Measurements from ENCODE around the gene ATP11A.
"Not testable (repeated sequence)": the region's sequence is repeated elsewhere in the genome, so short reads cannot be mapped to it uniquely, and the experiment has no call there.

ATP11A gene

DNA sequence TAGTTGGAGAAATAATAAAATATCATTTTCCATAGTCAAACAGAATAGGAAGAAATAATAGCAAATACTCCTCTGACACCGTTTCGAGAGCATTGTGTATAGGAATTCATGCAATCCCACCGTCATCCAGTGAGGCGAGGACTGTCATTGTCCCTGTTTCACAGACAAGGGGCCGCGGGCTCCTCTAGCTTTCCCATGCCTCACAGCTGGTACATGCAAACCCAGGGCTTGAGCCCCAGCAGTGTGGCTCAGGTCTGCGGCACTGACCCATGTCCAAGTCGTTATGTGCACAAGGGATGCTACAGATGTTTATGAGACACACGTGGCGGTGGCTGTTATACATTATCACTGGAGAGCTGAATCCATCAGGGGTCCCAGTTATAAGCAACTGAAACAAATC lies 18.5 kb upstream of the ATP11A start:
- DNase-seq = no peak

DNA sequence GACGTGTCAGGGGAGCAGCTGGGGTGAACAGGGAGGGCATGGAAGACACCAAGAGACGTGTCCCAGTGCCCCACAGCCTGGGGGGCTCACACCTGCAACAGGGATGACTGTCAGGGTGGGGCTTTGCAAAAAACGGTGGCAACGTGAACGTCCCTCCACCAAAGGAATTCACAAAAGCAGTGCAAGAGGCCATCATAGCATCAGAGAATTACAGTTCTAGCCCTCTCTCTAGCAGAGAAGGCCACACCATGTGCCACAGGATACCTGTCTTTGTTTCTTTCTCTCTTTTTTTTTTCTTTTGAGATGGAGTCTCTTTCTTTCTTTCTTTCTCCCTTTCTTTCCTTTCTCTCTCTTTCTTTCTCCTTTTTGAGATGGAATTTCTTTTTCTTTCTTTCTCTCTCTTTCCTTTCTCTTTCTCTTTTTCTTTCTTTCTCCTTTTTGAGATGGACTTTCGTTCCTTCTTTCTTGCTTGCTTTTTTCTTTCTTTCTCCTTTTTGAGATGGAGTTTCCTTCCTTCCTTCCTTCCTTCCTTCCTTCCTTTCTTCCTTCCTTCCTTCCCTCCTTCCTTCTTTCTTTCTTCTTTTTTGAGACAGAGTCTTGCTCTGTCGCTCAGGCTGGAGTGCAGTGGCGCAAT lies 17.1 kb upstream of the ATP11A start:
- no peak for DNase-seq

DNA sequence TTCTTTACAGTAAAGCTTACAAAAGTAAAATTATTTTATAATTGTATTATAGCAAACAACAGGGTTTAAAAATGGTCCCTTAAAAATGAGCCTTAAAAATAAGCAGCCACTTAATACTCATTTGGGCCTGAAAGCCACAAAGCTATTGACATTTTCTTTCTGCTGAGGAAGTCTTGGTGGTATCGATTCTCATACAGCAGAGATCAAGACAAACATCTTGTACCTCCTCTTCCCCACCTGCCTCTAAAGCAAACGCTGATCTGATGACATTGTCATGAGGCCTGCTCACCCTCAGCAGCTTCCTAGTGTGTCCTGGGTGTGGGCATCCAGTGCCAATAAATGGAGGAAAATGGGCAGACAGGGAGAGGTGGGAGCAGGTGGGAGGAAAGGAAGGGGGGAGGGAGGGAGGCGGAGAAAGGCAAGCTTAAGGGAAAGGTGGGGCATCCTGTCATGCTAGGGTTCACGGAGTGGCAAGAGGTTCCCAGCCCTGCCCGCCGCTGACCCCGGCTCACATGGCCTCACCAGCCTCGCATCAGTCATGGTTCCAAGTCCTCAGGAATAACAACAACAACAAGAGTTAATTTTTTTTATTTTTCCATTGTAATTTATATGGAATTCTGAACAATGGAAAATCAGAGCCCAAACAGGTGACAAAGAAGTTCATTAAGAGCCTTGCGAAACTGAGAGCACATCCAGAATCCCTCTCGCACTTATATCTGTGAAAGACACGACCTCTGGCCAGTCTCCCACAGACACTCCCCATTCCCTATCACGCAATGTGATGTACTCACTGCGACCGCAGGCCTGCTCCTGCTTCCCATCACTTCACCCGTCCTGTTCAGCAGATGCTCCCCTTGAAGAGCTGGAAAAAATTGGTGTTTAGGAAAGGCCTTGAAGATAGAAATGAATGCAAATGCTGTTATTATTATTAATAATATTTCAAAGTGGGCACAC lies 15.1 kb upstream of the ATP11A start:
- DNase-seq = no peak

DNA sequence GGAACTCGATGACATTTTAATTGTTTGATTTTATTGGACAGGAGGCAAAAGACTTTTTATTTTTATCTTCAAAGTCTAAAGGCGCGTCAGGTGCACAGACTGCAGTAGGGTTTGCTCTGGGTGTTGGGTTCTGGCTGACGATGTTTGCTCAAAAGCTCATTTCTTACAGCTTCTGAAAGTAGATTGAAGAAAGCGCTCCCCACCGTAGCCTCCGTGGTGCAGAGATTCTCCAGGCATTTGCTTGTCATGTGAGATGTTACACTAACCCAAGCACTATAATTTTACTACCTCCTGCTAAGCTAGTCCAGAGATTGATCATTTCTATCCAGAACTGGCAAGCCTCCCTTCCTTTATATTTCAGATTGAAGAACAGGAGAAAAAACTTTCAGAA lies 14.5 kb upstream of the ATP11A start:
- DNase-seq = no peak

DNA sequence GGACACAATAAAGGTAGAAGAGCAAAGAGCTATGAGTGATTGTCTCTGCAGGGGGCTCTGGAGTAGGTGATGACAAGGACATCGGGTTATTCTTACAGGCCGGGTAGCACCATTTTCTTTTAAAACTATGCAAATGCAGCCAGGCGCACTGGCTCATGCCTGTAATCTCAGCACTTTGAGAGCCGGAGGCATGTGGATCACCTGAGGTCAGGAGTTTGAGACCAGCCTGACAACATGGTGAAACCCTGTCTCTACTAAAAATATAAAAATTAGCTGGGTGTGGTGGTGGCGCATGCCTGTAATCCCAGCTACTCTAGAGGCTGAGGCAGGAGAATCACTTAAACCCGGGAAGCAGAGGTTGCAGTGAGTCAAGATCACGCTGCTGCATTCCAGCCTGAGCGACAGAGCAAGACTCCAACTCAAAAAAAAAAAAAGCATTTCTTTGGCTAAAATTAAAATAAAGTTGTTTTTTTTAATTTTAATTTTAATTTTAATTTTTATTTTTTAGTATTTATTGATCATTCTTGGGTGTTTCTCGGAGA lies 12.3 kb upstream of the ATP11A start:
- DNase-seq = not testable (repeated sequence)

DNA sequence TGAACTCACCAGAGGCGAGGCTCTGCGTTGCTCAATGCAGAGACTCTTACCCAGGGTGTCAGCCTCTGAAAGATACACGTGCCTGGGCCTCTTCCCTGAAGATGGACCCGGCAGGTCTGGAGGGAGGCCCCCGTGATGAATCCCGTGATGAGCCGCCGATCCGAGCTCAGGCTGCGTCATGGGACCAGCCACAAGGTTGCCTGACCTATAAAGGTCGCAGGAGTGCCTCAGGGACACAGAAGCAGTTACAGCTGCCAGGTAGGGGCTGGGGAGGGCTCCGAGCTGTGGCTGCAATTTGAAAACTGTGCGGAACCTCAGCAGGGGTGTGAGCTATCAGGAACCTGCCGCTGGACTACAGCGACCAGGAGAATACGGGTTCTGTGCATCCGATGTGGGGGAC lies 10.5 kb upstream of the ATP11A start:
- DNase-seq = no peak

DNA sequence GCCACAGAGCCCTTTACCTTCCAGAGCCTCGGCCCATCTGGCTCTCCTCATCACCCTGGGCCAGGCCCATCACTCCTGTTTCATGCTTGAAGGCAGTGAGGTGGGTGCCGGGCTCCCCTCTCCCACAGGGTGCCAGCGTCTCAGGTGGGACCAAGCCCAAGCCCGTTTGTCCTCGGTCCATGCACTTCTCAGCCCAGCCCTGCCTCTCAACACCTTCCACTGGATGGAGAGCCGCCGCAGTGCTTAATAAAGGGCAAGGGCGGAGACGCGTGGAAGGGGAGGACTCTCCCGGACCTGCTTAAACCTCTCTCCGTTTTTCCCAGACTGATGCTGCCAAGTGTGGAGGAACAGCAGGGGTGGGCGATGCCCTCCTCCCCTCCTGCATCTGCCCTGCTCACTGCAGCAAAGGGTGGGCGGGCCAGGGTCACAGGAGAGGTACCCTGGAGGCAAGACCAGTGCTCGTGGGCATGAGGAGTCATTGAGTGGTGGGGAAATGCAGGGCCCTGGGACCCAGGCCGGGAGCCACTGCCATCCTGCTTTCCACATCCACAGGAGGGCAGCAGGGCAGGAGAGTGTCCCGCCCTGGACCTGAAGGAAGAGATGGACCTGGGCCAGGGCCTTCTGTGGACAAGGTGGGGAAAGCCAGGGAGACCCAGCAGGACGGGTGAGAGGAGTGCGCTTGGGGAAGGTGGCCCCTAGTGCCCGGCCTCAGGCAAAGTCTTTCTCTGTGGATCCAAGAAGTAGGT lies 9.7 kb upstream of the ATP11A start:
- DNase-seq = no peak

DNA sequence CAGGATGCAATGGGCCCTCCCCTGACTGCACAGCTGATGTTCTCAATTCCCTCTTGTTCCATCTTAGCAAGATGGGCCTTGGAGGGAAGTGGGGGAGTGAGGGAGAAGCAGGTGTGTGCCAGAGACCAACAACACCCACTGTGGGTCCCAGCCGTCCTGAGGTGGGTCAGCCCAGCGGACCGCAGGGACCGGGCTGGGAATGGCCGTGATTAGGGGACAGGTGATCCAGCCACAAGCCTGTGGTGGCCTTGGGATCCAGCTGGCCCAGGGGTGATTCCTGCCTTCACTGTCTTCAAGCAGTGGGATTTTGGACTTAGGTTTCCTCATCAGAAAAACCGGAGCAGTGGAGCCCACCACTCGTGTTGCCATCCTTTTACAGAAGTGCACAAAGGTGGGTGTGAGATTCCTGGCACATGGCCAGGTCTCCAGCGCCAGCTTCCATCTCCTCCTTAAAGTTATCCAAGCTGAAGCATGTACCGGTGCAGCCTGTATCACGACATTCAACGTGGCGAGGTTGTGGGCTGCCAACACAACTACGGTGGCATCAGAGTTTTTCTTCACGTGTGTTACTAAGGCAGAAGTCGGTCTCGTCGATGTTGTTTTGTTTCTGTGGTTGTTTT lies 9.0 kb upstream of the ATP11A start:
- DNase-seq = no peak

DNA sequence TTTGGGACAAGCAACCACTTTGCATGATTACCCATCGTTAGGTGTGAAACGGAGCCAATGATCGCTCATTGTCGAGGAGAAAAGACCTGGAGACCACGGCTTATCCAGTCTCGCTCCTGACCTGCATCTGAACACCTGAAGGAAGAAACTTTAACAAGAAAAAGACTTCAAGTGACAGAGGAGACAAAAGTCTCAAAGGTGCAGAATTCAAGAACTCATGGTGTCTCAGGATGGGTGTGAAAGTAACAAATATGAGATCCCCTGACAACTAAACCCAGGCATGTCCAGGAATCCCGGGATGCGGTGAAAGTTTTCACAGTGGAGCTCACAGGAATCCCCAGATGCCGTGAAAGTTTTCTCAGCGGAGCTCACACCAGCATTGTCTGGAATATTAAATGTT lies 6.3 kb upstream of the ATP11A start:
- no peak for DNase-seq

DNA sequence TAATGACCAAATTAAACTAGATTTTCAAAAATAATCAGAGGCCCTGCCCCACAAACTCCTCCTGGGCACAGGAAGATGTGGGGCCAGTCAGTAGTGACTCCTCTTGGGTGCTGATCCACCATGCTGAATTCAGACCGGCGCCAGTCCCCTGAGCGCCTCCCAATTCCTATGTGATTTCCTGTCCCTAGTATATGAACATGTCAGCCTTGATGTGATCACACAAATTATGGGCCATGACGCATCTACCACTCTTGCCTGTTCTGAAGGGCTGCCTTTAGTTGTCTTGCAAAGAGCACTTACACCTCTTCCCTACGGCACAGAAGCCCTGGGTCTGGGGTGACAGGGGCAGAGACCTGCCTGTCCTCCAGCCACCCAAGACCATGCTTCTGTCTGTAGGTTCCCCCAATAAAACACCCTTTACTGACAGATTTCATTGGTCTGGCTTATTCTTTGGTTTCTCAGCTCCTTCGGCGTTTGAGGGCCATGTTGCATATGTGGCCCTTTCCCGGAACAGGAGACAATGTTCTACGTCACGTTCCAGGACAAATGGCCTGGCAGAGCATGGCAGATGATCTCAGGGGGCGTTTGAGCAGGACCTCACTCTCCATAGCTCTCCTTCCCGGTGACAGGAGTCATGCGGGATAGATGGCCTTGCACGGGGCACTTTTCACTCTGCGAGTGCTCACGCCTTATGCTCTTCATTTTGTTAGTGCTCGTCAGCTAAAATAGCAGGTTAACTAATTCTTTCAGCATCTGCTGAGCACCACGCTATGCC lies 5.6 kb upstream of the ATP11A start:
- DNase-seq = no peak

DNA sequence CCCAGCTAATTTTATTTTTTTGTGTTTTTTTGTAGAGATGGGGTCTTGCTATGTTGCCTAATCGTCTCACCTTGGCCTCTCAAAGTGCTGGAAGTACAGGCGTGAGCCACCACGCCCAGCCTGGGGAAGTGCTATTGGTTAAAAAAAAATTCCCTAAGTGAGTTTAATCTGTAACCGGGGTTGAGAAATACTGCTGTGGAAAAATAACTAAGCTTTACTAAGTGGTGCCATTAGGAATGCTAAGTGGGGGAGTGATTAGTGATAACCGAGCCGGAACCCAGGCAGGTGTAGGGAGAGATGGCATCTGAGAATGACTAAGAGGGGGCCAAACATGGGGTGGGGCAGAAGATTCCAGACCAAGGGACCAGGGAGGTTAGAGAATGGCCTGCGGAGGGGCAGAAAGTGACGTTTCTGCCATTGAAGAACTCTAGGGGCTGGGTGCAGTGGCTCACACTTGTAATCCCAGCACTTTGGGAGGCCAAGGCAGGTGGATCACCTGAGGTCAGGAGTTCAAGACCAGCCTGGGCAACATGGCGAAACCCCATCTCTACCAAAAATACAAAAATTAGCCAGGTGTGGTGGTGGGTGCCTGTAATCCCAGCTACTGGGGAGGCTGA lies 4.5 kb upstream of the ATP11A start:
- not testable (repeated sequence) for DNase-seq

DNA sequence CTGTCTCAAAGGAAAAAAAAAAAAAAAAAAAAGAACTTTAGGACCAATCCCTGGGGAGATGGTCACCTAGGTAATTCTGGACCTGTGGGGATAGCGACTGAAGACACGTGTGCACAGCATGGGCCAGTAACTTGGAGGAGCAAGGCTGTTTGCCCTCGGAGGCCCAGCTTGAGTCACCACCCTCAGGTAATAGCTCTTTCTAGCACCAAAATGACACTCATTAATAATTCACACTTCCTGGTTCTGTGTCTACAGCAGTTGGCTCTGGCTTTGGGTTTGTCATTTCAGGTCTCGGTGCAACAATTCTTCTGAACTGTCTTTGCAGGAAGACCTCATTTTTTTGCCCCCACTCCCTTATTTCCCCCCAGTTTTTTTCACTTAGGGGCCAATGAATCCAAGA lies 3.9 kb upstream of the ATP11A start:
- DNase-seq = no peak

DNA sequence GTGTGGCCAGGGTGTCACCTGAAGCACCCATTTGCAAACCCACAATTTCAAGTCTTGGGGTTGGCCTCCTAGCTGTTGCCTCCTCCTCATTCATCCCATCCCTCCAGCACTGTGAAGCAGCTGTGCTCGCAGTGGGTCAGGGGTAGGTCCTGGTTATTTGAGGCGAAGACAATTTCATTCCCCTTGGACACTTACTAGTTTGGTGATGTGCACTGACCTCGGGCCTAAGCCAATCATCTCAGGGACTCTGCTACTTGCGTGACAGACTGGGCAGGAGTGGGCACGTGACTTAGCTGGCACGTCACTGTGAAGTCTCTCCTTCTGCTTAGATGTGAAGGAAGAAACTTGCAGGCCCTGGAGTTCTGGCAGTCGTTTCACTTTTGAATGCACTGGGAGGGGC lies 3.5 kb upstream of the ATP11A start:
- no peak for DNase-seq

DNA sequence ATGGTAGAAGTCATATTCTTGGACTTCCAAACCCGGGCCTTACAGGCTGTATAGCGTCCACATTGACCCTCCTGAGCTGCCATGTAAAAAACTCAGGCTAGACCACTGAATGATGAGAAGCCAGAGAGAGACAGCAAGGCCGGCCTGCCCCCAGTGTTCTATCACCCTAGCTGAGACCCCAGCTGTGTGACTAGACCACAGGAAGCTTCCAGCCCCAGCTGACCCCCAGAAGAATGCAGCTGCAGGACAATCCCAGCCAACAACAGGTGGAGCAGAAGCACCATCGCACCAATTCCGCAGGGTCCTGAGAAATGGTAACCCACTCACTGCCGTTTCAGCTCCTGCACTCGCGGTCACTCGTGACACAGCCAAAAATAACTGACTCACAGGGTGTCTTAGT lies 2.9 kb upstream of the ATP11A start:
- DNase-seq = no peak

DNA sequence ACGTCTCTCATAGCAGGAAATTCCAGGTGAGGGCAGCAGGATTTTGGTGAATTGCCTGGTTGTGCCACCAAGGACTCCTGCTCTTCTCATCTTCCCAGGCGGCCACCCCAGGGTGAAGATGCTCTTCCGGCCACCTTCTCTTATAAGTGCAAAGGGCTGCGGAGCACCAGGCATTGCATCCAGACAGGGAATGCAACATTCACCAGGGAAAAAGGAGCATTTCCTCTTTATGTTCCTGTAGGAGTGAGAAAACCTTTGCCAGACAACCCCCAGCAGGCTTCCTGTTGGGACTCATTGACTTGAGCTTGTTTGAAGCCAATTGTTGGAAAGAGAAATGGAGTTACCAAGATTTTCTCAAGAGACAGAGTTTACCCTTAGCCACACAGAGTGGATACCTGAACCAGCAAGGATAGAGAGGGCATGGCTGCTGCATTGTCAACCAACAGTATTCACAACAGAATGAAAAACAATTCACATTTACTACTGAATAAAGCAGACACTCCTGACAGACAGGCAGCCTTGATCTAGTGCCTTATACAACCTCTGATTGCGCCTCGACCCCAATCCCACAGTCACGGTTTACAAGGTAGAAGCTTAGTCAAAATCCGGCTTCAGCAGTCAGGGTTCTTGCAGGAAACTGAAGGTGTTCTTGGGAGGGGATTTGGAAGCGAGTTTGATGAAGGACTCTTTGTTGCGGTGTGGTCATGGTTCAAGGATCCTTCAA lies 1.8 kb upstream of the ATP11A start:
- no peak for DNase-seq

DNA sequence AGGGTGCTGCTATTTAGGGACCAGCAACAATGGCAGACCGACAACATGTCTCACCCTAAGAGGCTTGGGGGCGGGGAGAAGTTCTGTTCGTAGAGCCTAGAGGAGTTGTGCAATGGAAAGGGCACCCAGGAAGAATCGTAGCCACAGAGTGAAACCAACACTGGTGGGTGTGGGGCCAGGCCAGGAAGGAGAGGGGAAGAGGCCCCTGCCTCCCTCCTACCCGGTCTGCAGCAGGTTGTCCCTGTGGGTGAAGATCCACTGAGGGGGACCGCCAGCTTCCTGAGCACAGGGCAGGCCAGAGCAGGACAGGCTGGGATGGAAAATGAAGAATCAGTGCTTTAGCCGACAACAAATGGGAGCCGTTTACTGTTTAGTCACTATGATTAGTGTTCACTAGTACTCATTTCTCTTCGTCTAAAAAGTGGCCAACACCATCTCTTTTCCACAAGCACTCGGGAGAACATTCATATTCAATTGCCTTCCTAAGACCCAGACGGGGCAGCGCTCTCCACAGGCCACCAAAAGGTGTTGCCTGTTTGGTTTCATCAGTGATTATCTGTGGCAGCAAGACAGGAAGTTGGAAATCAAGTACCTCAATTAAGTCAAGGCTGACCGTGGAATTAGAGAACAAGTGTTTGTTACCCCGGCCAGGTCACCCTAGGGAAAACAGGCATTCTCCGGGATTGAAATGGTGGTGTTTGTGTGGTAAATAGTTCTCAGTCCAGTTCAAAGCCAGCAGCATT lies 1.1 kb upstream of the ATP11A start:
- no peak for DNase-seq

DNA sequence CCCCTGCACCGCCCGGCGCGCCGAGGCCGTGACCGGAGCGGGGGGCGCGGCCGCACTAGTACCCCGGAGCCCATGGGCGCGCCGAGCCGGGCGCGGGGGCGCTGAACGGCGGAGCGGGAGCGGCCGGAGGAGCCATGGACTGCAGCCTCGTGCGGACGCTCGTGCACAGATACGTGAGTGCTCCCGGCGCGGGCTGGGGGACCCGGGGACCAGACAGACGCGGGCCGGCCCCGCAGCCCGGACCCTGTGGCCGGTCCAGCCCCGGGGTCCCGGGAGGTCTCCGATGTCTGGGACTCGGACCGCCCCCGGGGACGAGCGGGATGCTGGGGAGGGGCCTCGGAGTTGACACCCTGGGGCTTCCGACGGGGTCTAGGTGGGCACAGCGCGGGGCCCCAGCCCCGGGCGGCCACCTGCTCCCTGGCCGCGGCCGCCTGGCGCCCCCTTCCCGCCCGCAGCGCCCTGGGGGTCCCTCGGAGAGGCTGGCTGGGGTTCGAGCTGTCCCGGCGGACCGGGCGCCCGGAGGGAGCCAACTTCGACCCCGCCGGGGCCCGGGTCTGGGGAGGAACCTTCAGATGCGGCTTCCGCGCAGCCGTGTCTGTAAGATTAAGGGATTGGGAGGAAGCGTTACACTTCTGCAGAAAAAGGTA lies 568 bp downstream of the ATP11A start:
- DNase-seq = no peak

DNA sequence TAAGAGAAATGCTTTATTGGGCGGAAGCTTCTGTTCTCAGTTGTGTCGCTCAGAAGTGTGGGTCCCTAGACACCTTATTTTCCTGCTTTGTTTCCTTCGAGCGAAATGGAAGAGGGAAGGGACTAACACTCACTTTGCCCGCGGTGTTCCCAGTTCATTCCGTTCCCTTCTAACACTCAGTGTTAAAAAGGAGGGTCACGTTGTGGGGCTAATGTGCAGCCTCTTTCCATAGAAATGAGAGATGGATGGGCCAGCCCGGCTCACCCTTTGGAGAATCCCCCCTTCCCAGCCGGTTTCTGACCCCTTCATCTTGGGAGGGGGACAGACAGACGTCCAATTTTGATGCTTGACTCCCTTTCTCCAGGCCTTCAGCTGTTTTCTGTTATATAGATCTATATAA lies 2.3 kb downstream of the ATP11A start:
- no peak for DNase-seq

DNA sequence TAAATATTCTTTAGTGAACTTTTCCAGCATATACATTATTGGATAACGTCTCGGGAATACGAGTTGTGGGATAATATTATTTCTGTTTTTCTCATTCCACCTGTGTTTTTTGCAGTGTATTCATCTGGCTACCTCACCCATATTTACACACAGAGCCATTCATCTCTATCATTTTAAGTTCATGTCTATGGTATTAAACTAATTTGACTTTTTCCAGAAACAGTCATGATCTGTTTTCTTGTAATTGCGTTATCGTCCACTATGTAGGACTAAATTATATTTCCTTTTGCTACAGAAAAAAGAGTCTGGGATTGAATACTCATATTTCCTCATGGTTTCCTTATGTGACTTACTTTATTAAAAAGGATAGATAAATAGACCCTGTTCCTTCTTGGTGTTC lies 2.7 kb downstream of the ATP11A start:
- no peak for DNase-seq
